Measurements from ENCODE around the gene CCDC88C. TPM values are rescaled to one million over a fixed set of nuclear protein-coding genes. Genes with fewer than 3 reads are reported as not detected.

Gene CCDC88C
- total RNA-seq, 1 experiment from 2014 or later, result 21.3 TPM

- TF ChIP-seq REST (IDR thresholded peaks at IDR 0.05; ENCODE audit: insufficient read depth in 1 of 2, low read depth in 2 of 2, low read length in 1 of 2) (no peak), CTCF (IDR thresholded peaks at IDR 0.05) (no peak), SIN3A (IDR thresholded peaks at IDR 0.05; ENCODE audit: borderline replicate concordance, insufficient read depth, low read depth, low read length) (no peak), POLR2AphosphoS5 (IDR thresholded peaks at IDR 0.05; ENCODE audit: low read depth, low read length) (no peak), TCF7L2 (IDR thresholded peaks at IDR 0.05; ENCODE audit: low read depth, low read length) (no peak)
- Histone ChIP-seq H3K36me3 (ENCODE audit: control insufficient read depth, insufficient read depth, low read length) (no peaks in the 10 kb centered on the region), H3K4me1 (ENCODE audit: control insufficient read depth, insufficient read depth, low read length) (no peaks in the 10 kb centered on the region), H3K27me3 (ENCODE audit: control insufficient read depth, insufficient read depth, low read length) (no peaks in the 10 kb centered on the region), H3K27ac (ENCODE audit: low read length) (no peak overlapping the region), H3K9me3 (ENCODE audit: control insufficient read depth, insufficient read depth, low read depth, low read length) (no peaks in the 10 kb centered on the region), H3K4me3 (ENCODE audit: low read depth in 2 of 2, low read length in 2 of 2) (no peak overlapping the region)
- in situ Hi-C loops (cut with HindIII; ENCODE audit: low pct_unique_long_range_greater_than_20kb, low sequenced_read_pairs), result no loop called here
- no TSS peak for BruUV-seq (replicated peaks)
- DNase-seq (ENCODE audit: low read depth, low spot score) (no peak), ATAC-seq (no peak)
- ChIA-PET CTCF (no interaction called here), POLR2A (no interaction called here)
- intact Hi-C loops (cut with micrococcal nuclease; ENCODE audit: unreplicated experiment), result no loop called here
Observed at GRCh38 chr14:91324606-91325575, 92.7 kb downstream of the CCDC88C start.

GRCh38 chr14:91323671-91324605, 93.7 kb downstream of the CCDC88C start:
- in situ Hi-C loops (cut with HindIII; ENCODE audit: low pct_unique_long_range_greater_than_20kb, low sequenced_read_pairs) (no loop called here), intact Hi-C loops (cut with micrococcal nuclease; ENCODE audit: unreplicated experiment) (loop anchor here (2.0 kb wide), 1 partner anchor 95 kb away; no protein-coding TSS in a partner anchor)
- no TSS peak for BruUV-seq (replicated peaks)
- H3K36me3 ChIP-seq (ENCODE audit: control insufficient read depth, insufficient read depth, low read length), result no peaks in the 10 kb centered on the region
- TF ChIP-seq SIN3A (IDR thresholded peaks at IDR 0.05; ENCODE audit: borderline replicate concordance, insufficient read depth, low read depth, low read length) (no peak), CTCF (IDR thresholded peaks at IDR 0.05) (peak; percentile 90), TCF7L2 (IDR thresholded peaks at IDR 0.05; ENCODE audit: low read depth, low read length) (no peak), REST (IDR thresholded peaks at IDR 0.05; ENCODE audit: insufficient read depth in 1 of 2, low read depth in 2 of 2, low read length in 1 of 2) (no peak), POLR2AphosphoS5 (IDR thresholded peaks at IDR 0.05; ENCODE audit: low read depth, low read length) (no peak)
- no peaks in the 10 kb centered on the region for H3K9me3 ChIP-seq (ENCODE audit: control insufficient read depth, insufficient read depth, low read depth, low read length)
- CTCF ChIA-PET, result interaction anchor here (0.5 to 1.3 kb wide), 5 partner anchors 17 to 155 kb away, joined by 3 to 4 read pairs (median 4); partner anchors contain the start of gene CCDC88C
- no peaks in the 10 kb centered on the region for H3K27me3 ChIP-seq (ENCODE audit: control insufficient read depth, insufficient read depth, low read length)
- H3K4me3 ChIP-seq (ENCODE audit: low read depth in 2 of 2, low read length in 2 of 2), result no peak overlapping the region
- peak; percentile 22 for DNase-seq (ENCODE audit: low read depth, low spot score)
- H3K27ac ChIP-seq (ENCODE audit: low read length), result no peak overlapping the region
- POLR2A ChIA-PET, result no interaction called here
- peak; percentile 82 for ATAC-seq
- H3K4me1 ChIP-seq (ENCODE audit: control insufficient read depth, insufficient read depth, low read length), result no peaks in the 10 kb centered on the region
